GM19328 (cell line): ENCODE measurements around the gene CTSK.

ENCODE experiments used
- ATAC-seq: cut with Tn5 transposase; IDR thresholded peaks from one replicate; pipeline ENCODE4 v1.9.1; 2021; ENCODE audit warnings: mild to moderate bottlenecking, moderate library complexity; ENCODE audit not compliant: unreplicated experiment

The CTSK gene

DNA sequence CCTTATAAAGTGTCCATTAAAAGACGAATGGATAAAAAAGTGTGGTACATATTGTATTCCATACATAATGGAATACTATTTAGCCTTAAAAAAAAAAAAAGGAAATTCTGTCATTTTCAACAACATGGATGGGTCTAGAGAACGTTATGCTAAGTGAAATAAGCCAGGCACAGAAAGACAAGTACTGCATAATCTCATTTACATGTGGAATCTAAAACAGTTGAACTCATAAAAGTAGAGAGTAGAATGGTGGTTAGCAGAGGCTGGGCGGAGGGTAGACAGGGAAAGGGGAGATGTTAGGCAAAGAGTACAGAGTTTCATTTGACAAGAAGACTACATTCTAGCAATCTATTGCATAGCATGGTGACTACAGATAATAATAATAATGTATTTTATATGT, 45.0 kb downstream of the CTSK start:
- no peak for ATAC-seq

DNA sequence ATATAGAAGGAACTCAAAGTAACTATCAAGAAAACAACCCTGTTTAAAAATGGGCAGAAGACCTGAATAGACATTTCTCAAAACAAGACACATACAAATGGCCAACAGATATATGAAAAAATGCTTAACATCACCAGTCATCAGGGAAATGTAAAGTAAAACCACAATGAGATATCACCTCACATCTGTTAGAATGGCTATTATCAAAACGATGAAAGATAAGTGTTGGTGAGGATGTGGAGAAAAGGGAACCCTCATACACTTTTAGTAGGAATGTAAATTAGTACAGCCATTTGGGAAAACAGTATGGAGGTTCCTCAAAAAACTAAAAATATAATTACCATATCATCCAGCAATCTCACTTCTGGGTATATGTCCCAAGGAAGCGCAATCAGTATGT, 45.5 kb downstream of the CTSK start:
- no peak for ATAC-seq

GRCh38 chr1:150761801-150762200, 46.3 kb downstream of the CTSK start:
- ATAC-seq = no peak

GRCh38 chr1:150760013-150760412, 48.0 kb downstream of the CTSK start:
- no peak for ATAC-seq

GRCh38 chr1:150753416-150753815, 54.6 kb downstream of the CTSK start:
- ATAC-seq = no peak

DNA sequence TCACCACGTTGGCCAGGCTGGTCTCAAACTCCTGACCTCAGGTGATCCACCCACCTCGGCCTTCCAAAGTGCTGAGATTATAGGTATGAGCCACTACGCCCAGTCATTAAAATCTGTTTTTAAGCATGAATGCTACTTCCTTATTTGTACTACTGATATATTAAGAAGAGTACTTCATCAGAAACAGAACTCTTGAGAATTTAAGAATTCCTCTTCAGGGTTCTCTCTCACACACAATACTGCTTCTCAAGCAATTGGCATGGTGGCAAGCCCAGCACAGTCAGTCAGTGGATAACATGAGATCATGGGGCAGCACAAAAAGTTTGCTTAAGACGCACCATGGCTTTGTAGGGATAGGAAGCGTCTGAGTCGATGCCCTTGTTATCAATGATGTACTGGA, 56.6 kb downstream of the CTSK start:
- no peak for ATAC-seq

DNA sequence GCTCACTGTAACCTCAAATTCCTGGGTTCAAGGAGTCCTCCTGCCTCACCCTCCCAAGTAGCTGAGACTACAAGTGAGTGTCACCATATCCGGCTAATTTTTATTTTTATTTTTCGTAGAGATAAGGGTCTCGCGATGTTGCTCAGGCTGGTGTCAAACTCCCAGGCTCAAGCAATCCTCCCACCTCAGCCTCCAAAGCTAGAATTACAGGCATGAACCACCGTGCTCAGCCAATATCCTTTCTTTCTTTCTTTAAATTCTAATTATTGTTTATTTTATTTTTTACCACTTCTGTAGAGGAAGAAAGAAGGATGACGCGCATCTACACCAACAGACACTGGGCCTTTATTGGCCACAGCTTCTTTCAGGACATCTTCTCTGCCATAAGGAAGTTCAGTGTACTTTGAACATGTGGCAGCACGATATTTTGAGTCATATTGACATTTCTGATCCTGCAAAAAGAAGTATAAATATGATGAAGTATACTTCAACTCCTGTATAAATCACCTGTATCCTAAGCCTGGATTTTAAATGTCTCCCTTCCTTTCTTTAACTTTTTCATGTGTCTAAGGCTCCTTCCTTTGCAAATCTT, 58.2 kb downstream of the CTSK start:
- ATAC-seq = no peak

DNA sequence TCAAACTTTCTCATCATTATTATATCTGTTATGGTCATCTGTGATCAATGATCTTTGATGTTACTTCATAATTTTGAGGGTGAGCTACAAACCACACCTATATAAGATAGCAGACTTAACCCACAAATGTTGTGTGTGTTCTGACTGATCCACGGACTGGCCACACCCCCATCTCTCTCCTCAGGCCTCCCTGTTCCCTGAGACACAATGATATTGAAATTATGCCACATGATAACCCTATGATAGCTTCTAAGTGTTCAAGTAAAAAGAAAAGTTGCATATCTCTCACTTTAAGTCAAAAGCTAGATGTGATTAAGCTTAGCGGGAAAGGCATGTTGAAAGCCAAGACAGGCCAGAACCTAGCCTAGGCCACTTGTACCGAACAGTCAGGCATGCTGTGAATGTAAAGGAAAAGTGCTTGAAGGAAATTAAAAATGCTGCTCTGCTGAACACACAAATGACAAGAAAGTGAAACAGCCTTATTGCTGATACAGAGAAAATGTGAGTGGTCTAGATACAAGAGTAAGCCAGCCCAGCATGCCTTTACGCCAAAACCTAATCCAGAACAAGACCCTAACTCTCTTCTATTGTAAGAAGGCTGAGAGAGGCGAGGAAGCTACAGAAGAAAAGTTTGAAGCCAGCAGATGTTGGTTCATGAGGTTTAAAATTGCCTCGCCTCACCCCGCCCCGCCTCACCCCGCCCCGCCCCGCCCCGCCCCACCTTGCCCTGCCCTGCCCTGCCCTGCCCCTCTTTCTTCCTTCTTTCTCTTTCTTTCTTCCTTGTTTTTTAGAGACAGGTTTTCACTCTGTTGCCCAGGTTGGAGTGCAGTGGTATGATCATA, 59.0 kb downstream of the CTSK start:
- no peak for ATAC-seq
